Activated CD4-positive, alpha-beta T cell treated with anti-CD3 and anti-CD28 coated beads, Interleukin-2, Interleukin-4, amounts not matched to agents 100 ng/mL and 50 ng/mL, durations not matched to agents 16 hours and 8 hours (primary cell): ENCODE results near the gene TAOK3.

Experiments used
- DNase-seq: peaks from one replicate; pipeline ENCODE4 v3.0.0-alpha.2; 2020; ENCODE audit warnings: low spot score

Gene TAOK3

DNA sequence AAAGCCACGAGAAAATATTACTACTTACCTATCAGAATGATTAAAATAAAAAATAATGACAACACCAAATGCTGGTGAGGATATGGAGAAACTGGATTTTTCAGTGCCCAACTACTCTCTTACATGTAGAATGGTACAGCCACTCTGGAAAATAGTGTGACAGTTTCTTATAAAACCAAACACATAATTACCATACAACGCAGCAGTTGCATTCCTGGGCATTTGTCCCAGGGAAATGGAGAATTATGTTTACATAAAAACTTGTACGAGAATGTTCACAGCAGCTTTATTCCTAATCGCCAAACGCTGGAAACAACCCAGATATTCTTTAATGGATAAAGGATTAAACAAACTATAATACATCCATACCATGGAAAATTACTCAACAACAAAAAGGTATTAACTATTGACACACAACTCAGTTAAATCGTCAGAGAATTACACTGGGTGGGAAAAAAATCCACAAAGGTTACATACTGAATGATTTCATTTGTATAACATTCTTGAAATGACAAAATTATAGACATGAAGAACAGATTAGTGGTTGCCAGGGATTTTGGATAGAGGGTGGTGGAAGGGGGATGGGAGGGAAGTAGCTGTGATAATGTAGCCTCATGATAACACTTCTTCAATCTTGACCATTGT, 35.4 kb downstream of the TAOK3 start:
- DNase-seq: no peak

DNA sequence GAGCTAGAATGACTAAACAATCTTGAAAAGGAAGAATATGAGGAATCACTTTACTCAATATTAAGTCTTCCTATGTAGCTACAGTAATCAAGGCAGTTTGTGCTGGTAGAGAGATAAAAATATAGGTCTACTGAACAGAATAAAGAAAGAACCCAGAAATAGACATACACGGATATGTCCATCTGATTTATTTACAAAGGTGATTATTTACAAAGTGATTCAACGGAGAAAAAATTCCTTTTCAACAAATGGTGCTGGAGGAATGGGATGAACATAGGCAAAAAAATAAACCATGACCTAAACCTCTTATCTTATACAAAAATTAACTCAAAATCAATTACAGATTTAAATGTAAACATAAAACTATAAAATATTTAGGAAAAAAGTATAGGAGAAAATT, 36.6 kb downstream of the TAOK3 start:
- DNase-seq: no peak

GRCh38 chr12:118334939-118335567, 37.7 kb downstream of the TAOK3 start:
- no peak for DNase-seq

- no peak for DNase-seq
These were observed 38.5 kb downstream of the TAOK3 start for GRCh38 chr12:118334241-118334640.

GRCh38 chr12:118332511-118332910, 40.2 kb downstream of the TAOK3 start:
- no peak for DNase-seq

DNA sequence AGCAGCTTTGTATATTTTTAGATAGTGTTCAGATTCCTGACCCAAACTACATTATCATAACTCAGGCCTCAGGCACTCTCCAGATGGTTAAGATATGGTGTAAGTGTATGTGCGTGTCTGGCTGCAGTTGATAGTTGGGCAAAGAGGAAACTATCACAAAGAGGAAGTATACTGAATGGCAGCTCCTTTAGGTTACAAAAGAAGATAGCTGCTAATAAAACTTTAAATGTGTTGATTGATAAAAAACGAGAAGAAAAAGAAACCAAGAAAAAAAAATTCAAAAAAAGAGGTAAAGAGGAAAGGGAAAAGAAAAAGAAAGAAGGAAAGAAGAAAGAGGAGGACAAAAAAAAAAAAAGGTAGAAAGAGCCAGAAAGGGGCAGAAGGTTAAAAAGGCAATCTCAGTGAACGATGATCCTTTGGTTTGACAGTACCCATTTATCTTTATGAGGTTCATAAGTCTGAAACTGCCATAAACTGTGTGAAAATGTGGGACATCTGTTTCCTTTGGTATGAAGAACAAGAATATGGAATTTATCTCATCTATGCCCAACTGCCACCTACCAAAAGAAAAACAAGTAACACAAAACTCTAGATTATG, 42.2 kb downstream of the TAOK3 start:
- no peak for DNase-seq

- no peak for DNase-seq
These were observed 44.0 kb downstream of the TAOK3 start for GRCh38 chr12:118328486-118329330.

GRCh38 chr12:118327391-118327790, 45.3 kb downstream of the TAOK3 start:
- DNase-seq: no peak

DNA sequence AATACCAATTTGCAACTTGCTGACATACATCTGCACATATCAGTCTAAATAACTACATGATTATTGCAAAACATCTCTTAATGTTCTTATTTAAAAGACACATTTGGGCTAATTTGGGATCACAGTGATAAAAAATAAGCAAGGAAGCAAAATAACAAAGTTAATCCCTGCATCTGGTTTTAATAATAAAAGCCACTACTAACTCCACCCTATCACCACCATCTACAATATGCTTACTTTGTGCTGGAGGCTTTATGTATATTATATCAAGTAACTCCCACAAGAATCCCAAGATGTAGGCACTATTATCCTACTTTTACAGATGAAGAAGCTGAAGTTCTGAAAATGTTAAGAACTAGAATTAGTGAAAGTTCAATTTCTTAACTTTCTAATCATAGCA, 45.7 kb downstream of the TAOK3 start:
- DNase-seq: no peak

DNA sequence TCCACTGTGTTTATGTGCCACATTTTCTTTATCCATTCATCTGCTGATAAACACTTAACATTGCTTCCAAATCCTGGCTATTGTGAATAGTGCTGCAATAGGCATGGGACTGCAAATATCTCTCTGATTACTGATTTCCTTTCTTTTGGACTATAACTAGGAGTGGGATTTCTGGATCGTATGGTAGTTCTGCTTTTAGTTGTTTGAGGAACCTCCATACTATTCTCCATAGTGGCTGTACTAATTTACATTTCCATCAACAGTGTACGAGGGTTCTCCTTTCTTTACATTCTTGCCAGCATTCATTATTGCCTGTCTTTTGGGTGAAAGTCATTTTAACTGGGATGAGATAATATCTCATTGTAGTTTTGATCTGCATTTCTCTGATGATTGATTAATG, 47.6 kb downstream of the TAOK3 start:
- DNase-seq: no peak

- DNase-seq: no peak
These were observed 53.1 kb downstream of the TAOK3 start for GRCh38 chr12:118319627-118320026.

DNA sequence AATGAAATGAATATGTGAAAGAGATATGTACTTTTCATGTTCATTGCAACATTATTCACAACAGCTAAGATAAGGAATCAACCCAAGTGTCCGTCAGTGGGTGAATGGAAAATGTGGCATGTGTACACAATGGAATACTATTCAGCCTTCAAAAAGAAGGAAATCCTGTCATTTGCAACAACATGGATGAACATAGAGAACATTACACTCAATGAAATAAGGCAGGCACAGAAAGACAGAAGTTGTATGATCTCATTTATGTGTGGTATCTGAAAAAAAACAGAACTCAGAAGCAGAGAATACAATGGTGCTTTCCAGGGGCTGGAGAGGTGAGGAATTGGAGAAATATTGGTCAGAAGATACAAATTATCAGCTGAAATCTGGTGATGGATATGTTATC, 54.0 kb downstream of the TAOK3 start:
- no peak for DNase-seq

DNA sequence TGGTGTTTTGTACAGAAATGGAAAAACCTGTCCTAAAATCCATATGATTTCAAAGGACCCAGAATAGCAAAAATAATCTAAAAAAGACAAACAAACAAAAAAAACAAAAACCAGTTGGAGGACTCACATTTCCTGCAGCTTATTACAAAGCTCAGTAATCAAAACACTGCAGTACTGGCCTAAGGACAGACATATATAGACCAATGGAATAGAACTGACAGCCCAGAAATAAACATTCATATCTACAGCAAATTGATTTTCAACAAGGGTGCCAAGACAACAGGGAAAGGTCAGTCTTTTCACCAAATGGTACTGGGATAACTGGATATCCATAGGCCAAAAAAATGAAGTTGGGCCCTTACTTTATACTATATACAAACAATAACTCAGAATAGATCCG, 55.0 kb downstream of the TAOK3 start:
- no peak for DNase-seq

DNA sequence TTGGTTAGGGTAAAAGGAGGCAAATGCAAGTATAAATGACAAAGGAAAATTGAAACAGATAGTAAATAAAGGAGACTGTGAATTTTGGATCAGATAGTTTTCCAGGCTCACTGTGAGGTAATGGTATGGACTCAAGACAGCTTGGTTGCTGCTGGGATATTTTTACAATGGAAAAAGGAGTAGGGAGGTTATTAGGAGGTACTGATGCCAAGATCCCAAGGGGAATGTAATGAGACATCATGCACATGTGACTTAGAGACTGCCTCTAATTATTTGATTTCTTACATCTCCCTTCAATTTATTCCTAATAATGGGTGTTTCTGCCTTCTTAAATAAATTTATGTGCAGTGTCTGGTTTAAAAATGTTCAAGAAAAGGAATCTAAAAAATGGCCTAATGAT, 56.9 kb downstream of the TAOK3 start:
- DNase-seq: no peak

DNA sequence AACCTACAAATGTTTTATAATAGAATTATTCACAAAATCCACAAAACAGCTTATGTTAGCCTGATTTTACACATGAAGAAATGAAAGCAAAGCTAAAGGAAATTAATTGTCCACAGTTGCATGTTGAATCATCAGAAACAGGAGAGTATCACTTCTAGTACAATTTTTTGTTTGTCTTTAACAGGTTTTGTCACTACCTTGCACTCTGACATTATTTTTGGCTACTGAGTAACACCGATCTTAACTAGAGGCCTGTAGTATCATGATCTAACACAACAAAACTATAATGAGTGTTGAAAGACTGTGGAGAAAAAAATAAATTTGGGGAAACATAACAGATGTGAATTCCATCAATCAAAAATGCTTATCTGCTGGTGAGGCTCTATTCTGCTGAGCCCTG, 60.1 kb downstream of the TAOK3 start:
- DNase-seq: peak; percentile 60

GRCh38 chr12:118311666-118312065, 61.0 kb downstream of the TAOK3 start:
- no peak for DNase-seq

DNA sequence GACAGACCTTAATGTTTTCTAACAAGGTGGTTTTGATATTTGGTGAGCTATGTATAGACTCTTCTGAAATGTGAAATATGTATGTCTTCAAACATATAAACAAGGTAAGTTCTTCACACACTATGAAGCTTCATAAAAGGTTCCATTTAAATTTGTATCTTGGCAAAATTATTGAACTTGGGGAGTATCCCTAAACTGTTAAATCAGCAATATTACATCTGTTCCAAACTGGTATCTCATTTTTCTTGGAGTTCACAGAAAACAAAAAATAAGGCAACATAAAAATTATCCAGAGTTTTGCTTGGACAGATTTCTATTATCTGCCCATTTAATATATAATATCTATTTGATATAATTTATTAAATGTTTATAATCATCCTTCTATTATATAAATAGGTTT, 62.4 kb downstream of the TAOK3 start:
- DNase-seq: no peak

DNA sequence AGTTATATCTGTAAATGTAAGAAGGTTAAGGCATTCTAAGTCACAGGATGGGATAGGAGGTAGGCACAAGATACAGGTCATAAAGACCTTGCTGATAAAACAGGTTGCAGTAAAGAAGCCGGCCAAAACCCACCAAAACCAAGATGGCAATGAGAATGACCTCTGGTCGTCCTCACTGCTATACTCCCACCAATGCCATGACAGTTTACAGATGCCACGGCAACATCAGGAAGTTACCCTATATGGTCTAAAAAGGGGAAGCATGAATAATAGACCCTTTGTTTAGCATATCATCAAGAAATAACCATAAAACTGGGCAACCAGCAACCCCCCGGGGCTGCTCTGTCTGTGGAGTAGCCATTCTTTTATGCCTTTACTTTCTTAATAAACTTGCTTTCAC, 64.7 kb downstream of the TAOK3 start:
- peak; percentile 39 for DNase-seq

DNA sequence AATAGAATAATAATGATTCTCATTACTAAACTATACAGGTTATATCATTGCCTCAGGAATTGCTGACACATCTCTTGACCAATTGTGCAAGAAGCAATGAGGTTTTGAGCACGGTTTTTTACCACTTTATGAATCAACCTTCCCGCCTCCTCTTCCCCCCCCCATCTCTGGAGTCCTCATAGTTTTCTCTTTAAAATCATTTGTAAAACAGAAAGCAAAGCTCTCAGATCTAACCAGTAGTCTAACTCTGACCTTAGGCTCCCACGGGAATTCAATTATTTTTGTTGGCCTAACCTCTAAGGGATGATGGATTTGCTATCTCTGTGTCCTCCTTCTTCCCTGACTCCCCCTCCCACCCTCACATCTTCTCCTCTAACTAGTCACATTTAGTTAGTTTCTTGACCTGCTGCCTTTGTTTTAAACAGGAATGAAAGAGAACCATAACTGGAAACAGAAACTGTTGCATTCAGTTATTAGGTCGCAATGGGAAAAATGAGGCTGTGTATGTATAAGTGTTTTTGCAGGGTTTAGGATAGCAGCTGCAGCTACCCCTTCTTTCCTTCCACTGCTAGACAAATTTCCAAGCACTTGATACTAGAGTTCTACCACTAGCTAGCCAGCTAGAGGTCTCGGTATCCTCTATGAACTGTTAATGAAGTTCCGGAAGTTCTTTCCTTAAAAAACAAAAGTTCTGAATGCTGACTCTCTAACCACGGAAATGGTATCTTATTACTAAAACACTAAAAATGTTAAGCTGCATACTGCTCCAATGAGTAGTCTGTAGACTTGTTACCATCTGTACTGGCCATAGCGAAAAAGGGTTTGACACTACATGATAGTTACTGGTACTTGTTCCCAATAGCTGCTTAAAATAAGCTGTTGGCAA, 65.4 kb downstream of the TAOK3 start:
- DNase-seq: peak; percentile 85

- no peak for DNase-seq
These were observed 68.6 kb downstream of the TAOK3 start for GRCh38 chr12:118304093-118304492.

DNA sequence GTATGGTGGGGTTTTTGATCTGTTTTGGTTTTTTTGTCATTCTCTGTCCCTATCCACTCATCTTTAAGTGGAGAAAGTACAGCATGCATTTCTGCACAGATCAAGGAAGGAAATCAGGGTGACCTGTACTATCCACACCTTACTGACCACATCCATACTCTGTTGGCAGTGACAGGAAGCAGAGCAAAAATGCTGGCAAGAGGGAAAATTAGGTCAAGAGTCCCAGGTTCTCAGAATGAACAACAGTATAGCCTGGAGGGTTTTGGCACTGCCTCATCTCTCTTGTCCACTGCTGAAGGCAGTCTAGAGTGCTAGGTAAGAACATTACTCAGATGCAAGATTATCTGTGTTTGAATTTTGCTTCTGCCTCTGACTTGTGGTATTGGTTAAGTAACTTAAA, 70.7 kb downstream of the TAOK3 start:
- peak; percentile 21 for DNase-seq
